GM19023 (cell line): ENCODE data around the gene PROM1.

Experiments
- ATAC-seq: cut with Tn5 transposase; IDR thresholded peaks from one replicate; pipeline ENCODE4 v1.9.1; 2021; ENCODE audit warnings: mild to moderate bottlenecking, moderate library complexity; ENCODE audit not compliant: unreplicated experiment

The PROM1 gene

GRCh38 chr4:15951781-15952180, 132.0 kb downstream of the PROM1 start:
- no peak for ATAC-seq

- ATAC-seq: no peak
Observed at GRCh38 chr4:15948826-15949225, 135.0 kb downstream of the PROM1 start.

- no peak for ATAC-seq
Observed at GRCh38 chr4:15947684-15948083, 136.1 kb downstream of the PROM1 start.

- ATAC-seq: no peak
Observed at GRCh38 chr4:15945516-15945915, 138.3 kb downstream of the PROM1 start.

- no peak for ATAC-seq
Observed at GRCh38 chr4:15944895-15945294, 138.9 kb downstream of the PROM1 start.

- ATAC-seq: no peak
Observed at GRCh38 chr4:15942283-15942682, 141.5 kb downstream of the PROM1 start.

- ATAC-seq: no peak
Observed at GRCh38 chr4:15938640-15939039, 145.2 kb downstream of the PROM1 start, which contains the start of gene FGFBP1. Gene FGFBP1 (minus strand): TSS chr4:15938740. CDS start chr4:15936632, 2,108 bp downstream.

GRCh38 chr4:15938182-15938581, 145.6 kb downstream of the PROM1 start:
- ATAC-seq: no peak

- ATAC-seq: no peak
Observed at GRCh38 chr4:15936495-15936894, 147.3 kb downstream of the PROM1 start.

- ATAC-seq: no peak
Observed at GRCh38 chr4:15935504-15936402, 148.1 kb downstream of the PROM1 start.

- ATAC-seq: no peak
Observed at GRCh38 chr4:15934259-15934658, 149.6 kb downstream of the PROM1 start.

- ATAC-seq: no peak
Observed at GRCh38 chr4:15931451-15932210, 152.2 kb downstream of the PROM1 start.

- no peak for ATAC-seq
Observed at GRCh38 chr4:15930314-15930713, 153.5 kb downstream of the PROM1 start.

GRCh38 chr4:15929540-15929939, 154.3 kb downstream of the PROM1 start:
- no peak for ATAC-seq

GRCh38 chr4:15928883-15929282, 154.9 kb downstream of the PROM1 start:
- ATAC-seq: no peak

- no peak for ATAC-seq
Observed at GRCh38 chr4:15926486-15926885, 157.3 kb downstream of the PROM1 start.

GRCh38 chr4:15925830-15926229, 158.0 kb downstream of the PROM1 start:
- no peak for ATAC-seq

- no peak for ATAC-seq
Observed at GRCh38 chr4:15921592-15921932, 162.3 kb downstream of the PROM1 start.

GRCh38 chr4:15920723-15921591, 162.9 kb downstream of the PROM1 start:
- ATAC-seq: no peak

- no peak for ATAC-seq
Observed at GRCh38 chr4:15918484-15919129, 165.2 kb downstream of the PROM1 start.
